LNCaP clone FGC (cell line): ENCODE measurements around the gene SLC6A13.

Experiments
- DNase-seq: peaks from one replicate; pipeline ENCODE4 v3.0.0-alpha.2; 2011; ENCODE audit warnings: low read depth
- H3K4me3 ChIP-seq: 2 replicates; pipeline ENCODE4 v1.5.1; 2011; ENCODE audit warnings: mild to moderate bottlenecking, low read depth, low read length, control low read depth
- TF ChIP-seq, protein P1 (sequence below): IDR thresholded peaks from 2 replicates; pipeline ENCODE4 v1.5.1; 2012; ENCODE audit warnings: mild to moderate bottlenecking; ENCODE audit not compliant: control insufficient read depth, insufficient read depth; ENCODE audit errors: extremely low read depth

SLC6A13 gene

GRCh38 chr12:176321-177181 lies 86.1 kb downstream of the SLC6A13 start:
- DNase-seq: no peak
- TF ChIP-seq, protein P1, sequence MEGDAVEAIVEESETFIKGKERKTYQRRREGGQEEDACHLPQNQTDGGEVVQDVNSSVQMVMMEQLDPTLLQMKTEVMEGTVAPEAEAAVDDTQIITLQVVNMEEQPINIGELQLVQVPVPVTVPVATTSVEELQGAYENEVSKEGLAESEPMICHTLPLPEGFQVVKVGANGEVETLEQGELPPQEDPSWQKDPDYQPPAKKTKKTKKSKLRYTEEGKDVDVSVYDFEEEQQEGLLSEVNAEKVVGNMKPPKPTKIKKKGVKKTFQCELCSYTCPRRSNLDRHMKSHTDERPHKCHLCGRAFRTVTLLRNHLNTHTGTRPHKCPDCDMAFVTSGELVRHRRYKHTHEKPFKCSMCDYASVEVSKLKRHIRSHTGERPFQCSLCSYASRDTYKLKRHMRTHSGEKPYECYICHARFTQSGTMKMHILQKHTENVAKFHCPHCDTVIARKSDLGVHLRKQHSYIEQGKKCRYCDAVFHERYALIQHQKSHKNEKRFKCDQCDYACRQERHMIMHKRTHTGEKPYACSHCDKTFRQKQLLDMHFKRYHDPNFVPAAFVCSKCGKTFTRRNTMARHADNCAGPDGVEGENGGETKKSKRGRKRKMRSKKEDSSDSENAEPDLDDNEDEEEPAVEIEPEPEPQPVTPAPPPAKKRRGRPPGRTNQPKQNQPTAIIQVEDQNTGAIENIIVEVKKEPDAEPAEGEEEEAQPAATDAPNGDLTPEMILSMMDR: no peak
- H3K4me3 ChIP-seq: no peak overlapping the region

GRCh38 chr12:175759-176158 lies 86.9 kb downstream of the SLC6A13 start:
- no peak overlapping the region for H3K4me3 ChIP-seq
- TF ChIP-seq, protein P1: no peak
- DNase-seq: no peak

- H3K4me3 ChIP-seq: no peak overlapping the region
- TF ChIP-seq, protein P1: no peak
- no peak for DNase-seq
Measured at GRCh38 chr12:175250-175649, 87.4 kb downstream of the SLC6A13 start.

GRCh38 chr12:174596-174995 lies 88.0 kb downstream of the SLC6A13 start:
- DNase-seq: no peak
- no peak overlapping the region for H3K4me3 ChIP-seq
- TF ChIP-seq, protein P1: no peak

- no peak for DNase-seq
- TF ChIP-seq, protein P1: no peak
- H3K4me3 ChIP-seq: no peak overlapping the region
Measured at GRCh38 chr12:174124-174523, 88.5 kb downstream of the SLC6A13 start.

DNA sequence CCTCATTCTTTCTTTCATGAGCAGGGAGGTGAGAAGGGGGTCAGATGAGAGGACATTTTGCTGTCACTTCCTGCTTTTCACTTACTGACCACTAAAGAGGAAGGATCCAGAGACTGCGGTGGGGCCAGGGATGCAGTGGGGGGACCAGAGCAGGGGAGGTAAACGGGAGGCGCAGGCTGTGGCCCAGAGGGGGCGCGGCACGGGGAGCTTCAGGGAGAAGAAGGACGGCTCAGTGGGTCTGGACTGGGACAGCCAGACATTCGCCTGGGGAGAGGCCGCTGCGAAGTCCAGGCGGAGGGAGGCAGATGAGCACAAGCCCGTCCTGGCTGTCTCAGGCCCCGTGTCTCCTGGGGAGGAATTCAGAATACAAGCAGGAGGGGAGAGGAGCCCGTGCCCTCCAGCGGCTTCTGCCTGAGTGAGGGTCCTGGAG lies 89.9 kb downstream of the SLC6A13 start:
- no peak for DNase-seq
- TF ChIP-seq, protein P1: no peak
- no peak overlapping the region for H3K4me3 ChIP-seq
